H1 (cell line): ENCODE results near the gene MICU1. TPM values are rescaled to one million over a fixed set of nuclear protein-coding genes. Genes with fewer than 3 reads are reported as not detected.

Experiments used
- CHD1 ChIP-seq: IDR thresholded peaks from 2 replicates; pipeline ENCODE4 v1.6.1; 2012; ENCODE audit warnings: low read depth, low read length, improper control_type of control experiment
- MAFK ChIP-seq: IDR thresholded peaks from 2 replicates; pipeline ENCODE4 v1.6.1; 2012; ENCODE audit warnings: low read depth, mild to moderate bottlenecking, improper control_type of control experiment, low read length
- TEAD4 ChIP-seq: IDR thresholded peaks from 2 replicates; pipeline ENCODE4 v1.6.1; 2012; ENCODE audit warnings: low read depth, low read length, inconsistent platforms, mixed read lengths
- polyA plus RNA-seq, 7 experiments: library from polyadenylated mRNA; depleted of rRNA in 3 of 7; stranded (reverse) in 5 of 7; unstranded in 2 of 7; fragments of >200 nt in 5 of 7; fragments of 200-250 nt in 2 of 7; gene quantifications; 1 replicate in 5 of 7; 2 replicates in 1 of 7; 4 replicates in 1 of 7; pipeline versions ENCODE4 v1.2.1 to v1.2.3, GENCODE V29; 2011 to 2013; ENCODE audit warnings: missing spikeins in 2 of 7, mixed read lengths in 2 of 7
- total RNA-seq: library from RNA; stranded (reverse); fragmentation: NEBNext Ultra II Directional; extraction: Animal tissue kit (Norgen Biotek cat#: 25700); gene quantifications from 2 replicates; pipeline ENCODE4 v1.2.1, GENCODE V29; 2021
- TF ChIP-seq, protein P1 (sequence below), 3 experiments: IDR thresholded peaks; 1 replicate in 2 of 3; 2 replicates in 1 of 3; pipeline versions ENCODE4 v1.5.1 to v1.6.1; 2011; ENCODE audit warnings: low read length in 3 of 3, mild to moderate bottlenecking in 3 of 3, inconsistent platforms in 2 of 3, low read depth in 1 of 3, moderate library complexity in 1 of 3; ENCODE audit not compliant: insufficient read depth in 1 of 3; ENCODE audit errors: control extremely low read depth in 1 of 3

Gene MICU1
- total and polyA plus RNA-seq, 2 of the 8 experiments (the other 6 are each of a cell fraction or from before 2014, with no cell fraction given), result 18.0 to 36.7 TPM

DNA sequence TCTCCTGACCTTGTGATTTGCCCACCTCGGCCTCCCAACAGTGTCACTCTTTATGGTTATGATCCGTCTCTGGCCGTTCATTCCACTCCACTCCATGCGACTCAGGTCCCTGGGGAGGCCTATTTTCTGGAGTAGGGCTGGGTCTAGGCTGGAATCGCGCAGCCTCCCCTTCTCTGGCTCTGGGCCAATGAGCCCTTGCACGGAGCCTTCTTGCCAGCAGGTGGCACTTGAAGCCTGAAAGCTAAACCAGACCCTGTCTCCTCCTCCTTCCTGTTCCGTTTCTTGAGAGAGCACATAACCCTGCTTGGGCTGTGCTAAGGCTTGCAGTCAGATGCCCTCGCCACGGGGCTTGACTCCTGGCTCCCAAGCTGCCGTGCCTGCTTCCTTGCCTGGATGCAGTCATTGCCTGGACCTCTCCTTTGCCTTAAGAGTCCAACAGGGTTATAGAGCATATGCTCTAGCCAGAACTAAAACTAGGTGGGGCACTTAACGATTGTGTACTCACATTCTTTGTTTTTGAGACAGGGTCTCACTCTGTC lies 261.6 kb downstream of the MICU1 start (continued):
- TF ChIP-seq, protein P1, sequence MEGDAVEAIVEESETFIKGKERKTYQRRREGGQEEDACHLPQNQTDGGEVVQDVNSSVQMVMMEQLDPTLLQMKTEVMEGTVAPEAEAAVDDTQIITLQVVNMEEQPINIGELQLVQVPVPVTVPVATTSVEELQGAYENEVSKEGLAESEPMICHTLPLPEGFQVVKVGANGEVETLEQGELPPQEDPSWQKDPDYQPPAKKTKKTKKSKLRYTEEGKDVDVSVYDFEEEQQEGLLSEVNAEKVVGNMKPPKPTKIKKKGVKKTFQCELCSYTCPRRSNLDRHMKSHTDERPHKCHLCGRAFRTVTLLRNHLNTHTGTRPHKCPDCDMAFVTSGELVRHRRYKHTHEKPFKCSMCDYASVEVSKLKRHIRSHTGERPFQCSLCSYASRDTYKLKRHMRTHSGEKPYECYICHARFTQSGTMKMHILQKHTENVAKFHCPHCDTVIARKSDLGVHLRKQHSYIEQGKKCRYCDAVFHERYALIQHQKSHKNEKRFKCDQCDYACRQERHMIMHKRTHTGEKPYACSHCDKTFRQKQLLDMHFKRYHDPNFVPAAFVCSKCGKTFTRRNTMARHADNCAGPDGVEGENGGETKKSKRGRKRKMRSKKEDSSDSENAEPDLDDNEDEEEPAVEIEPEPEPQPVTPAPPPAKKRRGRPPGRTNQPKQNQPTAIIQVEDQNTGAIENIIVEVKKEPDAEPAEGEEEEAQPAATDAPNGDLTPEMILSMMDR (IDR thresholded peaks at IDR 0.05; ENCODE audit: control extremely low read depth in 1 of 3, insufficient read depth in 1 of 3, low read depth in 1 of 3, low read length in 3 of 3), result peak; percentile 85 to 99 (median 87)
- TF ChIP-seq CHD1 (no peak), MAFK (no peak), TEAD4 (no peak)
- TF ChIP-seq, all 59 proteins: peak for 6
